Panc1 (cell line): ENCODE results near the gene SNRNP25. TPM values are rescaled to one million over a fixed set of nuclear protein-coding genes. Genes with fewer than 3 reads are reported as not detected.
A peak's percentile ranks its signal among the peaks of the same experiment; 100 is the strongest.

Experiments used
- ATAC-seq: fragments of 200-7000 bp; cut with Tn5 transposase; 2 replicates; pipeline ENCODE4 v1.9.1; 2020; ENCODE audit warnings: mild to moderate bottlenecking, moderate library complexity
- BruUV-seq: library from RNA; stranded (reverse); fragments of 400-500 nt; replicated peaks from 2 replicates; lab custom pipeline; 2021; lab: Mats Ljungman, UMichigan
- CTCF ChIA-PET: fragments of 300-600 bp; sonication (Branson Sonifier 250); formaldehyde crosslinking; loops from one replicate; lab custom pipeline; 2022; ENCODE audit warnings: antibody characterized with exemption; lab: Charles Lee
- POLR2A ChIA-PET: fragments of 300-600 bp; sonication (Branson Sonifier 250); formaldehyde crosslinking; loops from one replicate; lab custom pipeline; 2022; ENCODE audit warnings: antibody characterized with exemption; lab: Charles Lee
- DNase-seq: peaks from one replicate; pipeline ENCODE4 v3.0.0-alpha.2; 2010; ENCODE audit warnings: low read depth, low spot score
- H3K27ac ChIP-seq: 2 replicates; pipeline ENCODE4 v1.5.1; 2011; ENCODE audit warnings: mild to moderate bottlenecking, low read length, inconsistent platforms
- H3K27me3 ChIP-seq: fragments of 200-500 bp; sonication (Bioruptor generic); 2 replicates; pipeline ENCODE4 v1.6.0; 2014; ENCODE audit warnings: low read length, inconsistent platforms; ENCODE audit not compliant: control insufficient read depth, insufficient read depth
- H3K36me3 ChIP-seq: fragments of 200-500 bp; sonication (Bioruptor generic); 2 replicates; pipeline ENCODE4 v1.5.1; 2014; ENCODE audit warnings: inconsistent platforms, mild to moderate bottlenecking, low read length, moderate library complexity; ENCODE audit not compliant: control insufficient read depth, insufficient read depth
- H3K4me1 ChIP-seq: 2 replicates; pipeline ENCODE4 v1.5.1; 2011; ENCODE audit warnings: inconsistent platforms, mild to moderate bottlenecking, low read length, moderate library complexity; ENCODE audit not compliant: control insufficient read depth, insufficient read depth
- H3K4me3 ChIP-seq, 2 experiments: 2 replicates each; pipeline ENCODE4 v1.5.1; 2011 to 2012; ENCODE audit warnings: low read depth in 2 of 2, low read length in 2 of 2, mild to moderate bottlenecking in 2 of 2, inconsistent platforms in 1 of 2, moderate library complexity in 1 of 2
- H3K9me3 ChIP-seq: fragments of 200-500 bp; sonication (Bioruptor generic); 2 replicates; pipeline ENCODE4 v1.5.1; 2014; ENCODE audit warnings: low read depth, mild to moderate bottlenecking, inconsistent platforms, low read length, moderate library complexity; ENCODE audit not compliant: control insufficient read depth, insufficient read depth
- POLR2AphosphoS5 ChIP-seq: IDR thresholded peaks from 2 replicates; pipeline ENCODE4 v1.6.1; 2012; ENCODE audit warnings: mild to moderate bottlenecking, low read depth, low read length, moderate library complexity
- SIN3A ChIP-seq: IDR thresholded peaks from 2 replicates; pipeline ENCODE4 v1.6.1; 2012; ENCODE audit warnings: low read depth, mild to moderate bottlenecking, low read length, moderate library complexity, borderline replicate concordance; ENCODE audit not compliant: insufficient read depth
- TCF7L2 ChIP-seq: IDR thresholded peaks from 2 replicates; pipeline ENCODE4 v1.6.1; 2011; ENCODE audit warnings: mild to moderate bottlenecking, low read depth, low read length, inconsistent platforms
- in situ Hi-C: cut with HindIII; loops from 2 replicates; pipeline ENCODE4 v1.10.0; 2016; ENCODE audit warnings: low sequenced_read_pairs, low pct_unique_long_range_greater_than_20kb
- intact Hi-C: fragments of 100-400 bp; cut with micrococcal nuclease; formaldehyde crosslinking; loops from one replicate; pipeline ENCODE4 v1.10.0; 2022; ENCODE audit not compliant: unreplicated experiment
- total RNA-seq: library from RNA; stranded (reverse); gene quantifications from one replicate; pipeline ENCODE4 v1.2.1, GENCODE V29; 2021; ENCODE audit not compliant: unreplicated experiment
- TF ChIP-seq, protein P1 (sequence below), 2 experiments: IDR thresholded peaks; 2 replicates each; pipeline ENCODE4 v1.6.1; 2011 to 2012; ENCODE audit warnings: low read depth in 2 of 2, control low read depth in 1 of 2, low read length in 1 of 2, mild to moderate bottlenecking in 1 of 2, moderate library complexity in 1 of 2; ENCODE audit not compliant: insufficient read depth in 1 of 2
- TF ChIP-seq, protein P2 (sequence below): fragments of 450-650 bp; IDR thresholded peaks from 2 replicates; pipeline ENCODE4 v1.5.1; 2017; ENCODE audit warnings: mild to moderate bottlenecking

Gene SNRNP25
- total RNA-seq, 1 experiment from 2014 or later, result 83.5 TPM

DNA sequence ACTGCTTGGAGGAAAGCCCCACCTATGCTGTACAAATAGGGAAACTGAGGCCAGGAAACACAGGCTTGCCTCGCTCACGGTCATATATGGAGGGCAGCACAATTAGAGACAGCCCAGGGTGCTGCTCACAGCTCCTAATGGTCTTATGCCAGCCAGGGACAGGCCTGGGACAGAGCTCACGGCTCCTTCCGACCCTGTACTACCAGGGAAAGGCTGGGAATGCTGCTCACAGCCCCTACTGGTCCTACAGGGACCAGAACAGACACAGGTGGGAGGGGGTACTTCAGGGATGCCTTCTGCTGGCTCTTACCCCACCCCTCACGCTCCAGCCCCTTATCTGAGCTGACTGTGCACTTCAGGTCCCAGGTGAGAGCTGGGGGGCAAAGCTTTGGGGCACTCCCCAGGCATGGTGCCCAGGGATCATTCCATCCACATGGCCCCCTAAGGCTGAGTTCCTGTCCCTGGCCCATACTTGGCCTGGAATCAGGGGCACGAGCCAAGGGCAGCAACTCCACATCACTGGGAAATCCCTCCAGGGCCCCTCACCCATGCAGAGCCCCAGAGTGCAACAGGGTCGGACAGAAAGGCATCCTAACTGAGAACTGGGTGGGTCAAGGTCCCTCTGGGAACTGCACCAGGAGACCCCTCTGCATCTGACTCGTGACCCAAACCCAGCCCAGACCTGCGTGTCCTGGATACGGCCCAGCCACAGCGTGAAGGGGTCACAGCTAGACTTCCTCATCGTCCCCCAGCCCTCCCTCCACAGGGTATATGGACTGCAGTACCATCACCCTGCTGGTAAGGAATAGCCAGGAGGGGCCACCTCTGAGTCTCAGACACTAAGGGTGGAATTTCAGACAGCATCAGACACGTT lies 12.9 kb downstream of the SNRNP25 start:
- BruUV-seq, result no TSS peak
- ChIA-PET CTCF (interaction anchor here (0.9 to 1.9 kb wide), 7 partner anchors 9 to 296 kb away, joined by 3 to 16 read pairs (median 6); no protein-coding TSS in a partner anchor), POLR2A (no interaction called here)
- Histone ChIP-seq H3K27me3 (no peaks in the 10 kb centered on the region), H3K36me3 (no peaks in the 10 kb centered on the region), H3K4me1 (peaks cover 35% of the 10 kb centered on the region), H3K27ac (no peak overlapping the region; the same call in 1 of the 2 replicates), H3K9me3 (no peaks in the 10 kb centered on the region), H3K4me3 (no peak overlapping the region)
- intact Hi-C loops (no loop called here), in situ Hi-C loops (no loop called here)
- ATAC-seq (peak; percentile 51), DNase-seq (no peak)
- TF ChIP-seq TCF7L2 (no peak), POLR2AphosphoS5 (no peak), SIN3A (no peak)
- TF ChIP-seq, protein P1, sequence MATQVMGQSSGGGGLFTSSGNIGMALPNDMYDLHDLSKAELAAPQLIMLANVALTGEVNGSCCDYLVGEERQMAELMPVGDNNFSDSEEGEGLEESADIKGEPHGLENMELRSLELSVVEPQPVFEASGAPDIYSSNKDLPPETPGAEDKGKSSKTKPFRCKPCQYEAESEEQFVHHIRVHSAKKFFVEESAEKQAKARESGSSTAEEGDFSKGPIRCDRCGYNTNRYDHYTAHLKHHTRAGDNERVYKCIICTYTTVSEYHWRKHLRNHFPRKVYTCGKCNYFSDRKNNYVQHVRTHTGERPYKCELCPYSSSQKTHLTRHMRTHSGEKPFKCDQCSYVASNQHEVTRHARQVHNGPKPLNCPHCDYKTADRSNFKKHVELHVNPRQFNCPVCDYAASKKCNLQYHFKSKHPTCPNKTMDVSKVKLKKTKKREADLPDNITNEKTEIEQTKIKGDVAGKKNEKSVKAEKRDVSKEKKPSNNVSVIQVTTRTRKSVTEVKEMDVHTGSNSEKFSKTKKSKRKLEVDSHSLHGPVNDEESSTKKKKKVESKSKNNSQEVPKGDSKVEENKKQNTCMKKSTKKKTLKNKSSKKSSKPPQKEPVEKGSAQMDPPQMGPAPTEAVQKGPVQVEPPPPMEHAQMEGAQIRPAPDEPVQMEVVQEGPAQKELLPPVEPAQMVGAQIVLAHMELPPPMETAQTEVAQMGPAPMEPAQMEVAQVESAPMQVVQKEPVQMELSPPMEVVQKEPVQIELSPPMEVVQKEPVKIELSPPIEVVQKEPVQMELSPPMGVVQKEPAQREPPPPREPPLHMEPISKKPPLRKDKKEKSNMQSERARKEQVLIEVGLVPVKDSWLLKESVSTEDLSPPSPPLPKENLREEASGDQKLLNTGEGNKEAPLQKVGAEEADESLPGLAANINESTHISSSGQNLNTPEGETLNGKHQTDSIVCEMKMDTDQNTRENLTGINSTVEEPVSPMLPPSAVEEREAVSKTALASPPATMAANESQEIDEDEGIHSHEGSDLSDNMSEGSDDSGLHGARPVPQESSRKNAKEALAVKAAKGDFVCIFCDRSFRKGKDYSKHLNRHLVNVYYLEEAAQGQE (IDR thresholded peaks at IDR 0.05; ENCODE audit: insufficient read depth in 1 of 2, low read depth in 2 of 2, low read length in 1 of 2), result no peak
- TF ChIP-seq, protein P2, sequence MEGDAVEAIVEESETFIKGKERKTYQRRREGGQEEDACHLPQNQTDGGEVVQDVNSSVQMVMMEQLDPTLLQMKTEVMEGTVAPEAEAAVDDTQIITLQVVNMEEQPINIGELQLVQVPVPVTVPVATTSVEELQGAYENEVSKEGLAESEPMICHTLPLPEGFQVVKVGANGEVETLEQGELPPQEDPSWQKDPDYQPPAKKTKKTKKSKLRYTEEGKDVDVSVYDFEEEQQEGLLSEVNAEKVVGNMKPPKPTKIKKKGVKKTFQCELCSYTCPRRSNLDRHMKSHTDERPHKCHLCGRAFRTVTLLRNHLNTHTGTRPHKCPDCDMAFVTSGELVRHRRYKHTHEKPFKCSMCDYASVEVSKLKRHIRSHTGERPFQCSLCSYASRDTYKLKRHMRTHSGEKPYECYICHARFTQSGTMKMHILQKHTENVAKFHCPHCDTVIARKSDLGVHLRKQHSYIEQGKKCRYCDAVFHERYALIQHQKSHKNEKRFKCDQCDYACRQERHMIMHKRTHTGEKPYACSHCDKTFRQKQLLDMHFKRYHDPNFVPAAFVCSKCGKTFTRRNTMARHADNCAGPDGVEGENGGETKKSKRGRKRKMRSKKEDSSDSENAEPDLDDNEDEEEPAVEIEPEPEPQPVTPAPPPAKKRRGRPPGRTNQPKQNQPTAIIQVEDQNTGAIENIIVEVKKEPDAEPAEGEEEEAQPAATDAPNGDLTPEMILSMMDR, result no peak

DNA sequence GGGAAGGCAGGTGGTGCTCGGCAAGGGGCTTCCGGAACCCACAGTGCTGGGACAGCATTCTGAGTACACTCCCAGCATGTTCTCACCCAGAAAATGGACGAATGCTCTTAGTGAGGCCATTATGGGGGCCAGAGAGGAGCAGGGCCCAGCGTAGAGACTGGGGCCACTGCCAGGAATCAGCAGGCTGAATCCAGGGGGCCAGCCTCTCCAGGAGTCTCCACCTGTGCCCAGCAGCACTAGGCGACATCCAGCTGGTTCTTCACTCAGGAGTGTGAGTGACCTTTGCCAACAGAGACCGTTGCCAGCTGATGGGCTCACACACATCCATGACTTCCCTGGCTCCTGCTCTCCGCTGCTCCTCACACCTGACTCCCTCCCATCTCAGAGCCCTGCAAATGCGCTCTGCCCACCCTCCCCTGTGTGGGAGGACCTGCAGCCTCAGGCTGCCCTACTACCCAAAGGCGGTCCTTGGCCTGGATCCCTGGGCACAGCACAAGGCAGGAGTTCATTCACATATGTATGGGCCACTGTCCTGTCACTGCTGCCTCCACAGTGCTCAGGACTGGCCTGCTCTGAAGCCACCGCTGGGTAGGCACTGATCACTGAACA lies 13.7 kb downstream of the SNRNP25 start:
- POLR2A ChIA-PET, result no interaction called here
- in situ Hi-C loops (no loop called here), intact Hi-C loops (no loop called here)
- H3K27me3 ChIP-seq, result no peaks in the 10 kb centered on the region
- no peak for DNase-seq
- no peaks in the 10 kb centered on the region for H3K9me3 ChIP-seq
- ATAC-seq, result no peak
- BruUV-seq, result no TSS peak
- H3K36me3 ChIP-seq, result no peaks in the 10 kb centered on the region
- TF ChIP-seq SIN3A (no peak), POLR2AphosphoS5 (no peak), TCF7L2 (no peak)
- TF ChIP-seq, protein P1 (IDR thresholded peaks at IDR 0.05; ENCODE audit: insufficient read depth in 1 of 2, low read depth in 2 of 2, low read length in 1 of 2), result no peak
- TF ChIP-seq, protein P2, result no peak
- peaks cover 35% of the 10 kb centered on the region for H3K4me1 ChIP-seq
- CTCF ChIA-PET, result interaction anchor here (0.7 kb wide), 1 partner anchor 30 kb away, joined by 5 read pairs; no protein-coding TSS in a partner anchor
- H3K4me3 ChIP-seq, result no peak overlapping the region
- no peak overlapping the region for H3K27ac ChIP-seq
